GM19025 (cell line): ENCODE measurements around the gene SNAI1.
"Not testable (repeated sequence)": the region's sequence is repeated elsewhere in the genome, so short reads cannot be mapped to it uniquely, and the experiment has no call there.

Source experiments
- ATAC-seq: cut with Tn5 transposase; IDR thresholded peaks from one replicate; pipeline ENCODE4 v1.9.1; 2021; ENCODE audit warnings: mild to moderate bottlenecking, low read depth, moderate library complexity; ENCODE audit not compliant: unreplicated experiment

SNAI1 gene

GRCh38 chr20:50009521-50010454, 27.0 kb downstream of the SNAI1 start:
- no peak for ATAC-seq

GRCh38 chr20:50011597-50011996, 28.8 kb downstream of the SNAI1 start:
- ATAC-seq, result not testable (repeated sequence)

GRCh38 chr20:50012282-50013263, 29.8 kb downstream of the SNAI1 start:
- no peak for ATAC-seq

DNA sequence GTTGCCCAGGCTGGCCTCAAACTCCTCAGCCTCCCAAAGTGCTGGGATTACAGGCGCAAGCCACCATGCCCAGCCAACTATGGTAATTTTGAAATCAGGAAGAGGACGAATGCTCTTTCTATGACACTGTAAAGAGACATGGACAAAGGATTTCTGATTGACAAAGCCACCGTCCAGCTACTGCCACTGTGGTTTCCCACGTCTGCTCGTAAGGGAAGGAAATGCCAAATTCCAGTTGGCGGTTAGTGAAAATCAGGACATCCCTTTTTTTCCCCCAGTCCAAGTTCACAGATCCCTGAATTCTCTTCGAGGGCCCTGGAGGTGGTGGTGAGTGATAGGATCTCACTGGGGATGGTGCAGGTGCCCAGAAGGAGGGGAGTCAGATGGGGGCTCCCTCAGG, 31.2 kb downstream of the SNAI1 start:
- ATAC-seq, result no peak

DNA sequence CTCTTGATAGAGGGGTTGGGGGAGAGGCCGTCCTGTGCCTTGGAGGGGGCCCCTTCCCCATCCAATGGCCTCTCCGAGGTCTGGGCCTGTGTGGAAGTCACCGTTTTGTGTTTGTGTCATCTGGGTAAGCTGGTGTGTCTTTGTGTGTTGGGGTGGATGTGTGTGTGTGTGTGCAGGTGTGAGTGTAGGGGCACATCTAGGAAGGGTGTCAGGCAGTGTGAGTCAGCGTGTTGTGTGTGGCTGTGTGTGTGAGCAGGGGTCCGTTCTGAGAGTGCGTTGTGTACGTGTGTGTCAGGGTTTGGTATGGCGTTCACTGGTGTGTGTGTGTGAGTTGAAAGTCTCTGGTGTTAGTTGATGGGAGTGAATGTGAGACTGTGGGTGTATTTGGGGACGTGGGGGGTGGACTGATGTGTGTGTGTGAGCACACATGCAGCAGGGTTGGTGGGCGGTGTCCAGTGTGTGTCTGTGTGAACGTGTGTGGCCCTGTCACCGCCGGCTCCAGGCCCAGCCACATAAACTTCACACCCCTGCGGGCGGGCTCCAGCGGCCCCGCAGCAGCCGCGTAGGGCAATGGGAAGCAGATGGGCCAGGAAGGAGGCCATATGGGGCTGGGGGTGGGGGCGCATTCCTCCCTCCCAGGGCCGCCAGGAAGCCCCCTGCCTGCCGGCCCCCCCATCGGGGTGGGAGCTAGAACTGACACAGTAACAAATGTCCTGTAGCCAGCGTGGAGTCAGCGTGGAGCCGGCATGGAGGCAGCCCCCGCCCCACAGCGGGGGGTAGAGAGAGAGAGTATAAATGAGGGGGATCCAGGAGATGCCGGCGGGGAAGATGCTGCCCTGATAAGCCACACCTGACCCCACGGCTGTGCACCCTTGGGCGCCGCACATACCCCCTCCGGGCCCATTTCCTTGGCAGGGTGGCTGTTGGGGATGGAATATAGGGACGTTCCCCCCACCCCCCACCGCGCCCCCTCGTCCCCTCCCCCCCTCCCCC, 32.1 kb downstream of the SNAI1 start:
- ATAC-seq, result no peak

DNA sequence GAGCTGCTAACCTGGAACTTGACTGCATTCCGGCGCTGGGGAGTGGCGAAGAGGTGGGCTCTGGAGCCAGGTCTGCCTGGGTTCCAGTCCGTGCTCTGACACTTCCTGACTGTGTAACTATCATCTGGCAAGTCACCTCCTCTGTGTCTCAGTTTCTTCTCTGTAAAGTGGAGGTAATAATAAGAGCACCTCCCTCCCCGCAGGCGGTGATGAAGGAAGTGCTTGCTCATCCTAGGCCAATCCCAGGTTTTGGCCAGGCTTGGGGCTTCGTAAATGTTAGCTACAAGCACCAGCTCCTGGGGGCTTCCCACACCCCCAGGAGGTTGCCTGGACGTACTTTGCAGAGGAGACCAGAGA, 32.8 kb downstream of the SNAI1 start:
- ATAC-seq, result no peak

DNA sequence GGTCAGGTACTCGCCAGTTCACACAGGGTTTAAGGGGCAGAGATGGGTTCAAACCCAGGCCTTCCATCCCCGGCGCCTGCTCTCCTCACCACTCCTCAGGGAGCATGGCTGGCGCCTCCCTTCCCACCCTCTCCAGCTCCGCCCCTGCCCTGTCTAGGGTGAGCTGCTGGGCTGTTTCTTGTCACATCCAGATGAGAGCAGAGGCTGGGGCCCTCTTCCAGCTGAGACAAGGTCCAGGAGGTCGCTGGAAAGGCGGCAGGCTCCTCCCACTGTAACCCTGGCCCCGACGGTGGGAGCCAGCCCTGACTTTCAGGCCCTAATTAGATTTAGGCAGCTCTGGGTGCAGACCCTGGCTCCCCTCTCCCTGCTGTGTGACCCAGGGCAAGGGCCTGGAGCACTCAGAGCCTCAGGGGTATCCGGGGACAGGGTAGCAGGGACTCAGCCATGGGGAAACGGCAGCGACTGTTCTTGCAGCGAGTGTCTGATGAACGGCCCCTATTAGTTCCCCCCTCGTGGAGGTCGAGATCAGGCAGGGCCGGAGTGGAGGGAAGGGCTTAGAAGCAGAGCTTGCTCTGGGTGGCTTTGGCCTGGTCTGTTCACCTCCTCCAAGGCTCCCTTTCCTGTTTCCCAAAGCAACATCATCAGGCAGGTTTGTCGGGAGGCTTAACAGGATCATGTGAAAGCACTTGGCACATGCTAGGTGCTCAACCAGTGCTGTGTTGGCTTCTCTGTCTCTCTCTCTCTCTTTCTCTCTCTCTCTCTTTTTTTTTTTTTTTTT, 33.4 kb downstream of the SNAI1 start:
- no peak for ATAC-seq

GRCh38 chr20:50017160-50017559, 34.4 kb downstream of the SNAI1 start:
- ATAC-seq, result no peak

GRCh38 chr20:50017576-50018248, 34.9 kb downstream of the SNAI1 start:
- no peak for ATAC-seq

DNA sequence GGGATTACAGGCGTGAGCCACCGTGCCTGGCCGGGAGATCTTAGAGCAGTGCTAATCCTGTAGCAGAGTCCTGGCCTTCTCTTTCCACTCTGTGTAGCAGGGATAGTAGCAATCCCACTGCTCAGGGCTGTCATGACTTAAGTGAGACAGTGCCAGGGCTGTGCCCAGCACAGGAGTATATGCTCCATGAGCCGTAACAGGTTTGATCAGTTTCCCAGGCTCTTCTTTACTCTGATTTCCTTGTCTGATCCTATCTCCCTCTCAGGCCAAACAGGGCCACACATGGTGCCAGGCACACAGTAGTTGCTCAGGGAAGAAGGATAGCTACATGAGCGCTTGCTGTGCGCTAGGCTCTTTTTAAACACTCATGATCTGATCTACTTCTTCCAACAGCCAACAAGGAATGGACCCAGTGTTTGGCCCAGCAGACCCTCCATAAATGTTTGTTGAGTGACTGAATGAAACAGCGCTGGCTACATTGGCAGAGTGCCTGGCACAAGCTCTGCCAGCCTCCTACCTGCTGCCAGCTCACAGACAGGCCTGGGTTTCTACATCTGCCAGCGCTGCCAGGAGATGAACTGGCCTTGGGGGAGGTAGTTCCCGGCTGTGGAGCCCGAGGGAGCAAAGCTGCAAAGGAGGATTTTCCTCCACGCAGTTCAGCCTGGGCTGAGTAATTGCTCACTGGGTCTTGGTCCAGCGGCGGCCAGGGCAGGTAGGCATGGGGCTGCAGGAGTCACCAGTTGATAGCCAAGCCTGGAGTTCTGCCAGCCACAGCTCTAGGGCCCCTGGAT, 36.9 kb downstream of the SNAI1 start:
- ATAC-seq, result no peak

DNA sequence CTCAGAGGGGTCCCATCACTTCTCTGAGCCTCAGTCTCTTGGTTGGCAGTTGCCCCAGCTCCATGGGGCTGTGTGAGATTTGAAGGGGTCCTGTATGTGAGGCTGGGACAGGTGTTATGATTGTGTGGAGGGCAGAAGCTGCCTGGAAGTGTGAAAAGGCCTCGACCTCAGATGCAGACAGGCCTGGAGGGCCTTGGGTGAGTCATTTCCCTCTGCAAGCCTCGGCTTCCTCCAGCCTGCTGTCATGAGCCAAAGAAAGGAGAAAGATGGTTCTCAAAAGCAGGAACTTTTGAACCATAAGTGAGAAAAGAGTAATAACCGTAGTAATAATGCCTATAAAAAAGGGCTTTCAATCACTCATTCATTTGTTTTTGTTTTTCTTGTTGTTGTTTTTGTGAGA, 37.5 kb downstream of the SNAI1 start:
- no peak for ATAC-seq

- ATAC-seq, result no peak
Observed at GRCh38 chr20:50022676-50023075, 39.9 kb downstream of the SNAI1 start.

DNA sequence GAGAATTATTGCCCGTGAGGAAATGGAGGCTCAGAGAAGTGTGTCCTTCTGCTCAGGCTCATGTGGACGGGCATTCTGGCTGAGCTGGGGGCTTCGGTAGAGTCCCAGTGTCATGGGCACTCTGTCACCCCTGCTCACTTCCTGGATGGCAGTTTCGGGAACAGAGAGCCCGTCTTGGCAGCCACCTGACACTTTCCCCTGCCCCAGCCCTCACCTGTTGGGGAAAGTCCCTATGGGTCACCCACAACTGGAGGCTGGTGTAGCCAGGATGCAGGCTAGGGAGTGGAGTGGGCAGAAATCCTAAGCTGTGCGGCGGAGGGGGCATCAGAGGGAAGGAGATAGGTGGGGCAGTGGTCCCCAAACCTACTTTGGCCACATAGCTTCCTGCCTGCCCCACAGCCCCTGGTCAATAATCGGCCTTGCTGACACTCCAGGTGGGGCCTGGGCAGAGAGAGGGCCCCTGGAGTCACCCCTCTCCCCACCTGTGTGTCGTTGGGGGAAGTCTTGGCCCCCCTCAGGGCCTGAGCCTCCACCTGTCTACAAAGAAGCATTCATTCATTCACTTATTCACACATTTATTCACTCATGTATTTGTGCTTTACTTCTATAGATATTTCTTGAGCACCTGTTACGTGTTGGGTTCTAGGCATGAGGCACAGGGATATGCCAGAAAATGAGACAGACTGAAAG, 40.5 kb downstream of the SNAI1 start:
- no peak for ATAC-seq

DNA sequence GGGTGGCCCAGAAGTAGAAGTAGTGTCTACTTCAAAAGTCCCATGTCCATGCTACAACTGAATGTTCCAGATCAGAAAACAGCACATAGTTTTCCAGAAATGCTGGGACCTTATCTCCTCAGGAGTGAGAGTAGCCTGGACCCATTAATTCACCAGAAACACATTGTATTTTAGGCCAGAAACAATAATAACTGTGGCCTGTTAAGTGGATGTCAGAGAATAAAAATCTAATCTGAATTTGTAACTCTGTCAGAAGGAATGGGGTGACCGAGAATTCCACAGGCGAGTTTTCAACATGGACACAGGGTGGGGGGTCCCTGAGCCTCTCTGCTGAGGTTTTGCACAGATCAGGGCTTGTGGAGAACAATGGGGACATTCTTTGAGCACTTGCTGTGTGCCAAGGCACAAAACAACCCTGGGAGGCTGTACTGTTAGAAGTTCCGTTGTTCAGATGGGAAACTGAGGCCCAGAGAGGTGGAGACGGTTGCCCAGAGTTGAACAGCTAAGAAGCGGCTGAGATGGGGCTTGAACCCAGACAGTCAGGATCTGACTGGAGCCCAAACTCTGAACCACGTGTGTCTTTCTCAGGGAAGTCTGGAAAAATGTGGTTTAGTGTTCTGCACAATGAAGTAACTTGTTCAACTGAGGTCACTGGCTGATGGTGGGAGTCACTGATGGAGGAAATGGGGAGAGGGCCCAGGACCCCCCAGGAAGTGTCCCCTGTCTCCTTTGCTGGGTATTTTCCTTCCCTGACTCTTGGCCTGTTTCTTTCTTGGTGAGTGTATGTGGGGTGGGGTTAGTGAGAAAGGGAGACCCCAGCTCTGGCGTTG, 44.2 kb downstream of the SNAI1 start:
- no peak for ATAC-seq

DNA sequence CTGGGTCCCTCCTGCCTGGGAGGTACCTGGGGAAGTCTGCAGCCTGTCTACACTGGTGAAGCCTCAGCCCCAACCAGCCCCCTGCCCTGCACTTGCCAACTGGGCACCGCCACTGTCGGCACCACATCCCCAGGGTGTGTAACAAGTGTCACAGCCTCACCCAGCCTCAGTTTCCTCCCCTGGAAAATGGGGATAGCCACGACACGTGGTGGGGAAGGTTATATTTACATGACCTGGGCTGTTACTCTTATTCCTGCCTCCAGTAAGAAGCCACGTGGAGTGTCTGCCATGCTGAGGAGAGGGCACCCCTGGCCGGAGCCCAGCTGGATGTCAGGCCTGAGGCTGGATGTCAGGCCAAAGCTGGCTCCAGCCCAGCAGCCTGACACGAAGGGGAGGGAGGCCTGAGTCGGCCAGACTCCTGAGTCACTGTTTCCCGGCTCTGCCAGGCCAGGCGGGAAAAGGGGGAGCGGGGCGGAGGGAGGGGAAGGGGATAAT, 44.9 kb downstream of the SNAI1 start:
- no peak for ATAC-seq

- no peak for ATAC-seq
Observed at GRCh38 chr20:50029083-50029696, 46.4 kb downstream of the SNAI1 start.
